HEK293 (cell line): ENCODE data around the gene CYB5R2.

Experiments
- CTCF ChIA-PET: fragments of 350-600 bp; formaldehyde crosslinking; extraction: SDS; loops from one replicate; lab custom pipeline; 2021; ENCODE audit warnings: antibody characterized with exemption; lab: Yijun Ruan, JAX
- POLR2A ChIA-PET: fragments of 300-600 bp; formaldehyde crosslinking; extraction: SDS; loops from one replicate; lab custom pipeline; 2020; ENCODE audit warnings: antibody characterized with exemption, inconsistent platforms; lab: Yijun Ruan, JAX
- H3K27ac ChIP-seq: fragments of 200-500 bp; sonication (Bioruptor generic); 2 replicates; pipeline ENCODE4 v1.5.1; 2014; ENCODE audit warnings: low read depth, low read length, control low read depth, inconsistent platforms; ENCODE audit errors: extremely low read depth
- H3K36me3 ChIP-seq, 2 experiments: fragments of 200-500 bp in 1 of 2; sonication (Bioruptor generic) in 1 of 2; 1 replicate in 1 of 2; 2 replicates in 1 of 2; pipeline ENCODE4 v1.5.1; 2014 to 2017; ENCODE audit warnings: inconsistent platforms in 2 of 2, low read length in 2 of 2; ENCODE audit not compliant: control insufficient read depth in 2 of 2, insufficient read depth in 1 of 2
- H3K4me1 ChIP-seq: fragments of 200-500 bp; sonication (Bioruptor generic); 2 replicates; pipeline ENCODE4 v1.5.1; 2014; ENCODE audit warnings: mild to moderate bottlenecking, low read length, inconsistent platforms; ENCODE audit not compliant: control insufficient read depth, insufficient read depth
- H3K4me3 ChIP-seq: 2 replicates; pipeline ENCODE4 v1.5.1; 2011; ENCODE audit warnings: low read depth, mild to moderate bottlenecking, control low read depth, low read length, moderate library complexity
- H3K9me3 ChIP-seq: fragments of 200-500 bp; sonication (Bioruptor generic); 2 replicates; pipeline ENCODE4 v1.5.1; 2014; ENCODE audit warnings: low read depth, low read length, inconsistent platforms; ENCODE audit not compliant: control insufficient read depth, insufficient read depth
- AEBP2 ChIP-seq: fragments of 450-650 bp; formaldehyde crosslinking; IDR thresholded peaks from 2 replicates; pipeline ENCODE4 v1.5.1; 2016; ENCODE audit warnings: missing biosample characterization, missing genetic modification characterization, borderline replicate concordance
- BCL6B ChIP-seq: fragments of 450-650 bp; formaldehyde crosslinking; IDR thresholded peaks from 2 replicates; pipeline ENCODE4 v1.5.1; 2017; ENCODE audit warnings: missing biosample characterization, missing genetic modification characterization
- OVOL3 ChIP-seq: fragments of 450-650 bp; formaldehyde crosslinking; IDR thresholded peaks from 2 replicates; pipeline ENCODE4 v1.5.1; 2016; ENCODE audit warnings: missing biosample characterization, missing genetic modification characterization
- PRDM2 ChIP-seq: fragments of 450-650 bp; formaldehyde crosslinking; IDR thresholded peaks from 2 replicates; pipeline ENCODE4 v1.5.1; 2016; ENCODE audit warnings: missing biosample characterization, missing genetic modification characterization, borderline replicate concordance
- PRDM4 ChIP-seq: fragments of 450-650 bp; formaldehyde crosslinking; IDR thresholded peaks from 2 replicates; pipeline ENCODE4 v1.5.1; 2017; ENCODE audit warnings: missing biosample characterization, missing genetic modification characterization
- WT1 ChIP-seq: fragments of 450-650 bp; formaldehyde crosslinking; IDR thresholded peaks from 2 replicates; pipeline ENCODE4 v1.5.1; 2016; ENCODE audit warnings: missing biosample characterization, missing genetic modification characterization
- ZBTB20 ChIP-seq: fragments of 450-650 bp; formaldehyde crosslinking; IDR thresholded peaks from 2 replicates; pipeline ENCODE4 v1.5.1; 2016; ENCODE audit warnings: missing biosample characterization, missing genetic modification characterization
- ZBTB44 ChIP-seq: fragments of 450-650 bp; IDR thresholded peaks from 2 replicates; pipeline ENCODE4 v1.5.1; 2018; ENCODE audit warnings: missing biosample characterization, mild to moderate bottlenecking, missing genetic modification characterization
- ZFHX2 ChIP-seq: fragments of 450-650 bp; formaldehyde crosslinking; conservative IDR thresholded peaks from 2 replicates; pipeline ENCODE4 v1.5.1; 2016; ENCODE audit warnings: missing biosample characterization, missing genetic modification characterization
- ZNF266 ChIP-seq: fragments of 450-650 bp; formaldehyde crosslinking; IDR thresholded peaks from 2 replicates; pipeline ENCODE4 v1.5.1; 2016; ENCODE audit warnings: missing biosample characterization, missing genetic modification characterization, low read depth
- ZNF311 ChIP-seq: fragments of 450-650 bp; formaldehyde crosslinking; IDR thresholded peaks from 2 replicates; pipeline ENCODE4 v1.5.1; 2017; ENCODE audit warnings: missing biosample characterization, missing genetic modification characterization, borderline replicate concordance
- ZNF350 ChIP-seq: fragments of 450-650 bp; formaldehyde crosslinking; IDR thresholded peaks from 2 replicates; pipeline ENCODE4 v1.5.0; 2017; ENCODE audit warnings: missing biosample characterization, mild to moderate bottlenecking, missing genetic modification characterization
- ZNF362 ChIP-seq: fragments of 450-650 bp; formaldehyde crosslinking; IDR thresholded peaks from 2 replicates; pipeline ENCODE4 v1.5.1; 2016; ENCODE audit warnings: missing biosample characterization, missing genetic modification characterization
- ZNF37A ChIP-seq: fragments of 450-650 bp; IDR thresholded peaks from 2 replicates; pipeline ENCODE4 v1.5.1; 2018; ENCODE audit warnings: missing biosample characterization, missing genetic modification characterization
- ZNF521 ChIP-seq: fragments of 450-650 bp; formaldehyde crosslinking; IDR thresholded peaks from 2 replicates; pipeline ENCODE4 v1.5.1; 2017; ENCODE audit warnings: missing biosample characterization, mild to moderate bottlenecking, missing genetic modification characterization
- ZNF549 ChIP-seq: fragments of 450-650 bp; IDR thresholded peaks from 2 replicates; pipeline ENCODE4 v1.5.1; 2018; ENCODE audit warnings: missing biosample characterization, missing genetic modification characterization, mild to moderate bottlenecking, inconsistent platforms, moderate library complexity
- ZNF558 ChIP-seq: fragments of 450-650 bp; formaldehyde crosslinking; IDR thresholded peaks from 2 replicates; pipeline ENCODE4 v1.5.1; 2016; ENCODE audit warnings: missing biosample characterization, missing genetic modification characterization
- ZNF561 ChIP-seq: fragments of 450-650 bp; IDR thresholded peaks from 2 replicates; pipeline ENCODE4 v1.5.1; 2018; ENCODE audit warnings: missing biosample characterization, missing genetic modification characterization, borderline replicate concordance
- ZNF660 ChIP-seq: fragments of 450-650 bp; IDR thresholded peaks from 2 replicates; pipeline ENCODE4 v1.5.1; 2018; ENCODE audit warnings: missing biosample characterization, mild to moderate bottlenecking, missing genetic modification characterization
- ZNF785 ChIP-seq: fragments of 450-650 bp; formaldehyde crosslinking; IDR thresholded peaks from 2 replicates; pipeline ENCODE4 v1.5.1; 2016; ENCODE audit warnings: missing biosample characterization, missing genetic modification characterization
- ZNF792 ChIP-seq: fragments of 450-650 bp; formaldehyde crosslinking; IDR thresholded peaks from 2 replicates; pipeline ENCODE4 v1.5.1; 2016; ENCODE audit warnings: missing biosample characterization, missing genetic modification characterization
- ZXDB ChIP-seq: fragments of 450-650 bp; formaldehyde crosslinking; IDR thresholded peaks from 2 replicates; pipeline ENCODE4 v1.5.1; 2016; ENCODE audit warnings: missing biosample characterization, missing genetic modification characterization

Gene CYB5R2

GRCh38 chr11:7686761-7687160 lies 13.5 kb upstream of the CYB5R2 start:
- H3K4me1 ChIP-seq, result no peaks in the 10 kb centered on the region; the same call in none of the 2 replicates
- no peak for TF ChIP-seq ZNF37A (tag by site-specific recombination)
- no peak for TF ChIP-seq ZNF549 (tag by site-specific recombination)
- TF ChIP-seq PRDM4 (tag by site-specific recombination), result no peak
- no peak for TF ChIP-seq ZBTB44
- no peak for TF ChIP-seq BCL6B (tag by site-specific recombination)
- TF ChIP-seq ZFHX2 (tag by site-specific recombination), result no peak
- TF ChIP-seq ZBTB20 (tag by site-specific recombination), result no peak
- no peak for TF ChIP-seq ZNF561 (tag by site-specific recombination)
- no peak for TF ChIP-seq ZNF660 (tag by site-specific recombination)
- TF ChIP-seq ZNF266, result no peak
- TF ChIP-seq ZNF521 (tag by site-specific recombination), result no peak
- no peak for TF ChIP-seq ZNF792 (tag by site-specific recombination)
- TF ChIP-seq PRDM2 (tag by site-specific recombination), result no peak
- TF ChIP-seq ZNF311 (tag by site-specific recombination), result no peak
- ChIA-PET POLR2A (no interaction called here), CTCF (interaction anchor here (0.6 to 3.4 kb wide), 11 partner anchors 9 to 932 kb away, joined by 3 to 19 read pairs (median 3); partner anchors contain the start of gene OR10A2)
- no peak overlapping the region for H3K27ac ChIP-seq
- no peaks in the 10 kb centered on the region for H3K36me3 ChIP-seq
- no peaks in the 10 kb centered on the region for H3K9me3 ChIP-seq
- H3K4me3 ChIP-seq, result no peak overlapping the region

GRCh38 chr11:7683571-7683970 lies 10.3 kb upstream of the CYB5R2 start:
- no peak overlapping the region for H3K27ac ChIP-seq
- no peaks in the 10 kb centered on the region for H3K9me3 ChIP-seq
- ChIA-PET CTCF (no interaction called here), POLR2A (no interaction called here)
- H3K4me1 ChIP-seq, result no peaks in the 10 kb centered on the region
- H3K4me3 ChIP-seq, result no peak overlapping the region
- no peaks in the 10 kb centered on the region for H3K36me3 ChIP-seq
- no peak for TF ChIP-seq AEBP2 (tag by site-specific recombination)
- no peak for TF ChIP-seq ZNF785 (tag by site-specific recombination)
- no peak for TF ChIP-seq ZXDB (tag by site-specific recombination)
- no peak for TF ChIP-seq WT1 (tag by site-specific recombination)
- no peak for TF ChIP-seq ZNF350
- no peak for TF ChIP-seq ZNF558 (tag by site-specific recombination)
- no peak for TF ChIP-seq OVOL3 (tag by site-specific recombination)
- TF ChIP-seq ZNF362 (tag by site-specific recombination), result no peak
